GM10266 (cell line): Measurements from ENCODE around the gene SPDEF.

Experiments used
- DNase-seq: peaks from one replicate; pipeline ENCODE4 v3.0.0; 2012; ENCODE audit errors: extremely low spot score
- TF ChIP-seq, protein P1 (sequence below): IDR thresholded peaks from 2 replicates; pipeline ENCODE4 v1.5.1; 2012; ENCODE audit warnings: mild to moderate bottlenecking, low read depth; ENCODE audit not compliant: control insufficient read depth, insufficient read depth; ENCODE audit errors: missing control alignments

SPDEF gene

DNA sequence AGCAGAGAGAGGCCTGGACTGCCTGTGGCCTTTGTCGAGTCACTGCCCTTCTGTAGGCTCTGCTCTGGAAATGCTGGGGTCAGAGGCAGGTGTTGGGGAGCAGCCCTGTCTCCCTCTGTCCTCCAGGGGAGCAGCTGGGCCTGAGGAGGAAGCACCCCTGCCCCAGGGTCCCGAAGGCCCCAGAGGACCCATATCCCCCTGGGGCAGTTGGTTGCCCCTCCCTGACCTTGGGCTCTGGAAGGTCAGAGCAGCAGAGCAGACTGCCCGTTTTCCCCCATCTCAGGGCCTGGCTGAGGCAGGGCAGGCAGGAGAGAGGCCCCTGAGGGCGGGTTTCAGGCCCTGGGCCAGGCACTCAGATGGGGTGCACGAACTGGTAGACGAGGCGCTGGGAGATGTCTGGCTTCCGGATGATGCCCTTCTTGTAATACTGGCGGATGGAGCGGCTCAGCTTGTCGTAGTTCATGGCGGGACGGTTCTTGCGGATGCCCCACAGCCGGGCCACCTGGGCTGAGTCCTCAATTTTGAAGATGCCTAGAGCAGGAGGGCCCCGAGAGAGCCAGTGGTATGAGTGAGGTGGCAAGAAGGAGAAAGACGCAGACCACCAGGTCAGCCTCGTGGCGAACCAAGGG is 18.1 kb downstream of the SPDEF start:
- DNase-seq = no peak
- TF ChIP-seq, protein P1, sequence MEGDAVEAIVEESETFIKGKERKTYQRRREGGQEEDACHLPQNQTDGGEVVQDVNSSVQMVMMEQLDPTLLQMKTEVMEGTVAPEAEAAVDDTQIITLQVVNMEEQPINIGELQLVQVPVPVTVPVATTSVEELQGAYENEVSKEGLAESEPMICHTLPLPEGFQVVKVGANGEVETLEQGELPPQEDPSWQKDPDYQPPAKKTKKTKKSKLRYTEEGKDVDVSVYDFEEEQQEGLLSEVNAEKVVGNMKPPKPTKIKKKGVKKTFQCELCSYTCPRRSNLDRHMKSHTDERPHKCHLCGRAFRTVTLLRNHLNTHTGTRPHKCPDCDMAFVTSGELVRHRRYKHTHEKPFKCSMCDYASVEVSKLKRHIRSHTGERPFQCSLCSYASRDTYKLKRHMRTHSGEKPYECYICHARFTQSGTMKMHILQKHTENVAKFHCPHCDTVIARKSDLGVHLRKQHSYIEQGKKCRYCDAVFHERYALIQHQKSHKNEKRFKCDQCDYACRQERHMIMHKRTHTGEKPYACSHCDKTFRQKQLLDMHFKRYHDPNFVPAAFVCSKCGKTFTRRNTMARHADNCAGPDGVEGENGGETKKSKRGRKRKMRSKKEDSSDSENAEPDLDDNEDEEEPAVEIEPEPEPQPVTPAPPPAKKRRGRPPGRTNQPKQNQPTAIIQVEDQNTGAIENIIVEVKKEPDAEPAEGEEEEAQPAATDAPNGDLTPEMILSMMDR = no peak

DNA sequence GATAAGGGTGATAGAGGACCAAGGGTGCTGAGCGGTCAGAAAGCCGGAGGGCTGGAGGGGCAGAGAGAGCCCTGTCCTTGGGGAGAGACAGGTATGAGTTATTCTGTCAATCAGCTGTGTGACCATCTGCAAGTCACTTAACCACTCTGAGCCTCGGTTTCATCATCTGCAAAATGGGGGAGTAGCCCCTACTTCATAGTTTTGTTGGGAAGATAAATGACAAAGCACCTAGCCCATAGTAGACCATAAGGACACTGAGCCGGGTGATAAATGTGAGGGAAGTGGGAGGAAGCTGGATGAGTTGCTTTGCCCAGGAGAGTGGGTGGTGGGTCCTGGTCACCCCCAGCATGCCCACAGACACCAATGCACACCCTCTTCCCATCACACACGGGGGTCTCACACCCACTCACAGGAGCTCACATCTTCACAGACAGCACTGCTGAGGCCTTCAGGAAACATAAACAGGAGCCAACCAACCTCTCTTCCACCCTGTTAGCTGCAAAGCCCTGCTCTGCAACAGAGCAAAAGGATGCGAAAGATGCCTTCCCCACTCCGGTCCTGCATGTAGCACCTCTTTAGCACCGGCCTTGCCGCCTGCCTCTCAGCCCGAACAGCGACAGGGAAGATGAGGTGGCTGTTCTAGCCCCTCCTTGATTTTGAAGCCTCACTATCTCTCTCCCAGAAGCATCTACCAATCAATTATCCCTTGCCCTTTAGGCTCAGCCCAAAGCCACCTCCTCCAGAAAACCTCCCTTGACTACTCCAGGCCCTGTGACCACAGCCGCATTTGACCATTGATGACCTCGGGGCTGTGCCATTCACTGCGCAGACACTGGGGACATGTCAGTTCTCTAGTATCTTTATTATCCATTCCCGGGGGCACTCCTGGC is 18.9 kb downstream of the SPDEF start:
- TF ChIP-seq, protein P1 = no peak
- DNase-seq = no peak

DNA sequence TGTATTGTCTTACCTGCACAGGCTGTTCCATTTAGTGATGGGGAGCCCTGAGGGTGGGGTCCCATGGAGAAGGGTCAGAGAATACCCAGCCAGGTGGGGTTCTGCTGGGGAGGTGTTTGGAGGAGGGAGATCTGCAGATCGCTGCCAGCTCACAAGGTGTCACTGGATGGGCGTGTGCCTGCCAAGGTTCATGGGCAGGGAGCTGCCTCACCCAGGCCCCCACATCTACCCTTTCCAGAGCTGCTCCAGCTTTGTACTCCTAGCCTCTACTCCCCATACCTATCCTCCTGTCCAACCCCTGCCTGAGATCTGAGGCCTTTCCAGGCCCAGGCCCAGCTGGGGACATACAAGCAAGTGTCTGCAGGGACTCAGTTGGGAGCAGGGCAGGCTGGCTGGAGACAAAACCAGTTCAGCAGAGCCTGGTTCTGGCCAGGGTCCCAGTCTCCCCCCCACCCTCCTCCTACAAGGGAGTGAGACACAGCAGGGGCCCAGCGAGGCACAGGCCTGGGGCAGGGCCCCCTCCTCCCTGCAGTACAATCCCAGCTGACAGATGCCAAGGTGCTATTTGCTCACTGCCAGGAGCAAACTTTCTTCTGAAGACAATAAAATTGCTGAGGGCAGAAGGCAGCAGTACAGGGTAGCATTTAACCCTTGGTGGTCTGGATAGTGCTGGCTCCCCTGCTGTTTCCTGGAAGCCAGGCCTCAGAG is 19.7 kb downstream of the SPDEF start:
- DNase-seq = no peak
- TF ChIP-seq, protein P1 = no peak

GRCh38 chr6:34535646-34536045 is 20.5 kb downstream of the SPDEF start:
- DNase-seq = no peak
- TF ChIP-seq, protein P1 = no peak

DNA sequence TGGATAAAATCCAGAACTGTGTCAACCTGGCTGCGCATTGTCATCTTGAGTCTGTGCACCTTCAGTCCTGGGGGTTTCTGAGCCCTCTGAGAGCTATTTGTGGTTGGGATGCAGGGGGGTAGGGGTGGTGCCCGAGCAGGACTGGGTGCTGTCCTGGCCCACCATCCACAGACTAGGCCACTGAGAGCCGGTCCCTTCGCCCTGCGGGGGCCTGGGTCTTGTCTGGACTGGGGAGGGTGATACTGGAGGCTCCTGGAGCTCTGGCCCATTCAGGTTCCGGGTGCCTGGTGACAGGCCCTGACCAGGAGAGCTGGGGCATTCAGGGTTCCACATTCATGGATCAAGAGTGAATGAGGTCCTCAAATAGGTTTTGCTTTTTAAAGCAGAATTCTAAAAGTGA is 20.9 kb downstream of the SPDEF start:
- no peak for DNase-seq
- TF ChIP-seq, protein P1 = no peak

DNA sequence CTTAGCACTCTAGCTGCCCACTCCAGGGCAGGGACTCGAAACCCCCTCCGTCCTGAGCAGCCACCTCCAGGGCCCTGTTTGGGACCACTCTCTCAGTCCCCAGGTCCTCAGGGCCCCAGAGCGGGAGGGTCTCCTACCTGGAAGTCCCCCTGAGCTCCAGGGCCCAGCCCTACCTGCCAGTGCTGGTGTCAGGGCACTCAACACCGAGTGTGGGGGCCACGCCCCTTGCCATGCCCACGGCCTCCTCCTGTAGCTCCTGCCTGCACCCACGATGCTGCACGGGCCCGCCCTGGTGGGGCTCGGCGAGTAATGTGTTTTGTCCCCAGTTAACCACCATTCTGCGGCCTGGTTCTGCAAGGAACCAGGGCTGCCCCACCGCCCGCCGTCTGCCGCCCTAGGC is 21.5 kb downstream of the SPDEF start:
- TF ChIP-seq, protein P1 = no peak
- DNase-seq = no peak

DNA sequence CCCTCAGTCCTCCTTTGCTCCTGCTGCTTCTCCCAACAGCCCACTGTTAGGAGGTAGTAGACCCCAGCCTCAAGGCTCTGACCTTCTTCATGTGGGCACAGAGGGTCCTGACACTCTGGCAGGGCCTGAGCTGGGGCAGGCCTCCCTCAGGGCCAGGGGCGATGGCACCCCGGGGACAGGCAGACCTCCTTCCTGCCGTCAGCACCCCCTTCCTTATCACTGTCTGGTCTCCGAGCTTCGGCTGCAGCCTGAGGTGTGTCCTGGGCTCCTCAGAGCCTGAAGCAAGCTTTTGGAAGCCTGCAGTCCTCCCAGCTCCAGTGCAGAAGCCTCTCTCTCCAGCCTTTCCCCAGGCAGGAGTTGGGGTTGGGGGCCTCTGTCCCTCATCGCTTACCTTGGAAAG is 22.0 kb downstream of the SPDEF start:
- no peak for DNase-seq
- TF ChIP-seq, protein P1 = no peak
